TTC549 (cell line): Measurements from ENCODE around the gene LILRB3.
"Not testable (repeated sequence)": the region's sequence is repeated elsewhere in the genome, so short reads cannot be mapped to it uniquely, and the experiment has no call there.

Experiments used
- FAIRE-seq: peaks from 2 replicates; lab custom pipeline; 2012; peaks lifted over from hg19 to GRCh38; lab: Jason Lieb, UNC

LILRB3 gene

DNA sequence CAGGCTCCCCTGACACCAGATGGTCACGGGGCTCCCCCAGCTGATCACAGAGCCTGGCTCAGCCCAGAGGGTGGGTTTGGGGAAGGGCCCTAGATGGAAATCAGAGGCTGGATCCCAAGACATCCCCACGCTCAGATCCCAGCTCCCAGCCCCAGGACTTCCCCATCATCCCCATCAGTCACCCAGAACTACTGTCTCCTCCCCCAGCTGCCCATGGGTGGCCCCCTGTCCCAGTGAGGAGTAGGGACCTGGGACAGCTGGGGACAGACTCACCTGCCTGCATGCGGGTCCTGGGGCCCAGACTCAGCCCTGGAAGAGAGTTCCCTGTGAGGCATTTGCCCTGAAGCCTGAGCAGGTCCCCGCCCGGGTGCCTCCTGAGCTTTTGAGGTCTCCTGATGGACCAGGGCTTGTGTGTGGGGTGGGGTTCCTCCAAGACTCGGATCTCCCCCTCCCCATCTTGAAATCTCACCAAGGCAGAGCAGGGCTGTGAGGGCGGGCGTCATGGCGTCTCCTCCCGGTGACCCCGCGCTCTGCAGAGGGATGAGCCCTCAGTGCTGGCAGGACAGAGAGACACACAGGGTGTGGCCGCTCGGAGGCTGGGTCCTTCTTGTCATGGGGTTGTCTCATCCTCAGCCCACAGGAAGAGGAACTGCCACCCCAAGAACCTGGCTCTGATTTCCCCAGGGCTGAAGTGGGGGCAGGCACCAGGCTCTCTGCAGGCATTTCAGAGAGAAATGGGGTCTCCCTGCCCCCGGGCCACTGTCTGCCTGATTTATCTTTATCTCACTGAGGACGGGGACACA is at the start of gene LILRB3:
LILRB3 (minus strand) TSS at position 534 of the 803 bp plus-strand sequence; CDS start at position 503, 31 bp downstream.
- not testable (repeated sequence) for FAIRE-seq

- FAIRE-seq = not testable (repeated sequence)
Measured at GRCh38 chr19:54272181-54272580, 49.4 kb upstream of the LILRB3 start.

DNA sequence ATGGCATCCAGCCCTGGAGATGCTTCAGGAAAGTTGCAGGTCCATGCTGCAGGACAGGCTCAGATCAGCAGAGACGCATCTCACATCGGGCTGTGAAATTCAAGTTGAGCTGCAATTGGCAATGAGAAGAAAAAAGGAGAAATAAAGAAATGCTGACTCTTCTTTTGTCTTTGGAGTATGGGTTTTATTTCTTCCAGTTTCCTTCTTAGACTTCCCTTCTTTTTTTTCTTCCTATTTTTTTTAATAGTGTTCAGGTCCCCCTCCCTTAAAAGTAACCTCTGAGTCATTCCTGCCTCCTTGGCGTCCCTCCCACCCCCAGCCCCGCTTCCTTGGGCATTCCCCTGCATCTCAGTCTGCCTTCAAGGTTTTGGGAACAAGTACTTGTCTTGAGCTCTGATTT is 48.8 kb upstream of the LILRB3 start:
- not testable (repeated sequence) for FAIRE-seq

GRCh38 chr19:54271106-54271505 is 48.3 kb upstream of the LILRB3 start:
- no peak for FAIRE-seq

DNA sequence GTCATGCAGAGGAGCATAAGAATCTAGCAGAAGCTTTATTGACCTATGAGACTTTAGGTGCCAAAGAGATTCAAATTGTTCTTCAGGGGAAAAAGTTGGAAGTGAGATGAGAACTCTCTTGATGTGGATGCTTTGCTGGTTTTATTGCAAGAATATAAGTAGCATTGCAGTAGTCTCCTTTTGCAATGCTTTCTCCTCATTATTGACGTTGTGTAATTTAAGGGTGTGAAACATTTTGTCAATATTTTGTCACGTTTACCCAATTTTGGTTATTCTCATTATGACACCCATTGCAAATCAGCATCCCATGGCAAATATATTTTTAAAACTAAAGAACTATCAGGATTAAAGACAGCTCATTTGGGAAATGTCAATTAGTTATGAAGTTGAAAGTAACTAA is 46.1 kb upstream of the LILRB3 start:
- FAIRE-seq = no peak

GRCh38 chr19:54266133-54266532 is 43.3 kb upstream of the LILRB3 start:
- no peak for FAIRE-seq

DNA sequence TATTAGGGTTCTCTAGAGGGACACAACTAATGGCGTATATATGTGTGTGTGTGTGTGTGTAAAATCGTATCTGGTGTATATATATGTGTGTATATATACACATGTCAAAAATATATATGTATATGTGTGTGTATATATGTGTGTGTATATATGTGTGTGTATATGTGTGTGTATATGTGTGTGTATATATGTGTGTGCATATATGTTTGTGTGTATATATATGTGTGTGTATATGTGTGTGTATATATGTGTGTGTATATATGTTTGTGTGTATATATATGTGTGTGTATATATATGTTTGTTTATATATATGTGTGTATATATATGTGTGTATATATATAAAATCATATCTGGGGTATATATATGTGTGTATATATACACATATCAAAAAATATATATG is 39.7 kb upstream of the LILRB3 start:
- FAIRE-seq = no peak

DNA sequence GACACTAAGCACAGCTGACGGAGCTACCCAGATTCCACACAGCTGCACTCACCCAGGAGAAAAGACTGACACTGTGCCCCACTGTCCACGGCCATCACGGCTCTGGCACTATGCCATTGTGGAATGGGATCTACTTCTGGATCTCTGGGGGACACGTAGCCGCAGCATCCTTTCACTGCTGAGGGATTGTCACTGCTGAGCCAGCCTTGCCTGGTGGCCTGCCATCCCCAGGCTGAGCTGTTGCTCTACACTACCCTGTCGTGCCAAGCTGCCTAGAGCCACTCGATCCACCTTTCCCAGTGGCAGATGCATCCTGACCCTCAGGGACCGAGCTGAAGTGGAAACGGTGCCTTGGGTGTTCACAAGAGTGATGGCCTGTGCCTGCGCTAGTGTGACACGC is 39.3 kb upstream of the LILRB3 start:
- no peak for FAIRE-seq

DNA sequence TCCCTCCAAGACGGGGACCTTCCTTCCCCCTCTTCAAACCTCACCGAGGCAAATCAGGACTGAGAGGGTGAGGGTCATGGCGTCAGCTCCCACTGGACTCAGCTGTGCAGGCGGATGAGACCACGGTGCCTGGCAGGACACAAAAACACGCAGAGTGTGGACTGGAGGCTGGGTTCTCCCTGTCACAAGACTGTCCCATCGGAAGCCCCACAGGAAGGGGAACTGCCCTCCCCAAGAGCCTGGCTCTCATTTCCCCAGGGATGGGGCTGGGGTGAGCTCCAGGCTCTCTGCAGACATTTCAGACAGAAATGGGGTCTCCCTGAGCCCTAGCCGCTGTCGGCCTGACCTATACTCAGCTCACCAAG is 34.3 kb upstream of the LILRB3 start, which contains the start of gene LILRB5:
LILRB5 (minus strand) TSS at position 158 of the 365 bp plus-strand sequence; CDS start at position 78, 80 bp downstream.
- FAIRE-seq = no peak

DNA sequence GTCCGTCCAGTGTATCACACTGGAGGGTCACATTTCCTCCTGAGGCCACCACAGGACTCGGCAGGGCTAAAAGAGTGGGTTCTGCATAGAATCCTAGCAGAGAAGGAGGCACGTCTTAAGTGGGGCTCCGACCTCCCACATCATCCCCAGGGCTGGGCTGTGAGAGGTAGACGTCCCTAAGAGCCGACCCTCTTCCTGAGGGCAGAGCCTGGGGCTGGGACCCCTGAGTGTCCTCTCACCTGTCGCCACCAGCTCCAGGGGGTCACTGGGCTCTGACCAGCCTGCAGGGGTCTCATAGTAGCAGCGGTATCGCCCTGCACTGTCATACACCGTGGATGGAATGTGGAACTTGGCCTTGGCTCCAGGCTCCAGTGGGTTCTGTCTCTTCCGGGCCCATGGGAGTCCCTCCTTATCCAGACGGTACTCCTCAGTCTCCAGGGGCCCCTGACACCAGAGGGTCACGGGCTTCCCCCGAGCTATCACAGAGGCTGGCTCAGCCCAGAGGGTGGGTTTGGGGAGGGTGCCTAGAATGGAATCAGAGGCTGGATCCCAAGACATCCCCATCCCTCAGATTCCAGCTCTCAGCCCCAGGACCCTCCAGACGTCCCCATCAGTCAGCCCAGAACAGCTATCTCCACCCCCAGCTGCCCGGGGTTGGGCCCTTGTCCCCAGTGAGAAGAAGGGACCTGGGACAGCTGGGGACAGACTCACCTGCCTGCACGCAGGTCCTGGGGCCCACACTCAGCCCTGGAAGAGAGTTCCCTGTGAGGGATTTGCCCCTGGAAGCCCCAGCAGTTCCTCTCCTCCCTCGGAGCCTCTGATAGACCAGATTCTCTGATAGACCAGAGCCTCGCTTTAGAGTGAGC is 33.7 kb upstream of the LILRB3 start:
- no peak for FAIRE-seq

- FAIRE-seq = no peak
Measured at GRCh38 chr19:54255105-54255775, 32.4 kb upstream of the LILRB3 start.

DNA sequence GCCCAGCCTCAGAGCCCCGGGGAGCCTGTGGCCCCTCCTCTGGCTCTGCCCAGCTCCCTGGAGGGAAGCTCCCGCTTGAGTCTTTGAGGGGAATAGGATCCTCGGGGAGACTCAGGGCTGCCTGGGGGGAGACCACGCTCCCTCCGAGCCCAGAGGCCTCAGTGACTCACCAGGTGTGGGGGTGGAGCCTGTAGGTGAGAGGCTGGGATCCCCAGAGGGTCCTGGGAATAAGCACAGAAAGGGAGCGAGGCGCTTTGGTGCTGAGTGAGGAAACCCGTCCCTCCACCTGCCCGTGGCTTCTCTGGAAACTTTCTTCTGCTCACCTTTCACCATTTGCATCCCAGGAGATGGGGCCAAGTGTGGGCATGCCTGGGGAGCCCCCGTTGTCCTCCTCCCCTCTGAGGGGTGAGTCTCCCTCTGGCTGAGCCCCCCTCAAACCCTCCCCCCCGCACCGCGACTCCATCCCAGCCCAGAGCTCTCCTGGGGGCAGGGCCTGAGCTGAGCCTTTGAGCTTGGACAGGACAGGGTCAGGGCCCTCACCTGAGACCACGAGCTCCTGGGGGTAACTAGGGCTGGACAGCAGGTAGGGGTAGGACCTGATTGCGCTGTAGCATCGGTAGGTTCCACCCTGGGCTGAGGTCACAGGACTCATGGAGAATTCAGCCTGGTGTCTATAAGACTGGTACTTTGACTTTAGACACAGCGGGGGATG is 31.5 kb upstream of the LILRB3 start:
- no peak for FAIRE-seq

- no peak for FAIRE-seq
Measured at GRCh38 chr19:54253331-54254194, 30.8 kb upstream of the LILRB3 start.

DNA sequence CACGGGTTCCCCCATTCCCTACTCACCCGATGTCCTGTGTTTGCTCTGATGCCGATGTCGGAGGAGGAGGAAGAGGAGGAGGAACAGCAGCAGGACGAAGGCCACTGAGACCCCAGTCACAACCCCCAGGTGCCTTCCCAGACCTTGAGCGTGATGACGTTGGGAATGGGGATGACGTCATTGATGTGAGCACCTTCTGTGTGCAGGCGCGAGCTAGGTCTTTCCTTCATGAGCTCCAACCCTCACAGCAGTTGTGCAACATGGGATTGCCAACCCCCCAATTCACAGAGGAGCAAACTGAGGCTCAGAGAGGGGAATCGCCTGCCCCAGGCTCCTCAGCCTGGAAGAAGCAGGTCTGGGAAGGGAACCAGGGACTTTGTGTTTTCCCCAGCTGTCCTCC is 30.0 kb upstream of the LILRB3 start:
- FAIRE-seq = no peak

DNA sequence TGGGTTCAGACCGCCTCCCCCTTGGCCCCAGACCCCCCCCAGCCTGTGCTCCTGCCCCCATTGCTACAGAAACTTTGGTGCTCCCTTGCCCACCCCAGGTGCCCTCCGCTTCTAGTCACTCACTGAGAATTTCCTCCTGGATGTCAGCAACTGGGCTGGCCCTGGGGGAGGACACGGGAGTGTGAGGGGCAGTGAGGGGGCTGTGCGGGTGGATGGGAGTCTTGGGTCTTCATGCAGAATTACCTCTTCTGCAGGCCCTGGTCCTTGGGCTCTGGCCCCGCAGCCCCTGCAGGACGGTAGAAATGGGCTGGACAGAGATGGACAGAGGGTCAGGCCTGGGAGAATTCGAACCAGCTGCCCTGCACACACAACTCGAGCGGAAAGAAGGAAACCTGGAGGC is 29.4 kb upstream of the LILRB3 start:
- FAIRE-seq = no peak

DNA sequence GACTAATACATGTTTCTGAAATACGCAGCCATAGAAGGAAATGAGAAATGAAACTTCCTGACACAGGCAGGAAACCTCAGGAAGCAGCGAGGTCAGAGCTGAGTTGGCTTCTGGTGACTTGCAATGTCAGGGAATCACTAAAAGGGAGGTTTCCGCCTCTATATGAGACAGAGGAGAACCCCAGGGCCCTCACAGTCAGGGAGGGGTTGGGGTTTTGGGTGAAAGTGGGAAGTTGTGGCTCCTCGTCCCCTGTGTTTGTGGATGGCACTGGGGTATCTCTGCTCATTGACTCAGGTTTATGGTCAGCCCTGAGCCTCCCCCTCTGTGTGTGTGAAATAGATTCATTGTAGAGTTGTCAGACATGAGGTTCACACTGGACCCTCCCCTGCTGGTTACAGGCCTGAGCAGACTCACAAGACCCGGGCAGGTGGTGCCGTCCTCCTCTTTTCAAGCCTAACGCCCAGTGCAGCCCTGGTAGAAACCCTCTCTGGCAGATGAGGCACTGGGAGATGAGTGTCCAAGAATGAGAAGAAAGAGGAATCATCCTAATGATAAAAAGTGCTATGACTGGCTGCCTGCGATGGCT is 25.3 kb upstream of the LILRB3 start:
- FAIRE-seq = no peak

- no peak for FAIRE-seq
Measured at GRCh38 chr19:54247106-54247930, 24.5 kb upstream of the LILRB3 start.

DNA sequence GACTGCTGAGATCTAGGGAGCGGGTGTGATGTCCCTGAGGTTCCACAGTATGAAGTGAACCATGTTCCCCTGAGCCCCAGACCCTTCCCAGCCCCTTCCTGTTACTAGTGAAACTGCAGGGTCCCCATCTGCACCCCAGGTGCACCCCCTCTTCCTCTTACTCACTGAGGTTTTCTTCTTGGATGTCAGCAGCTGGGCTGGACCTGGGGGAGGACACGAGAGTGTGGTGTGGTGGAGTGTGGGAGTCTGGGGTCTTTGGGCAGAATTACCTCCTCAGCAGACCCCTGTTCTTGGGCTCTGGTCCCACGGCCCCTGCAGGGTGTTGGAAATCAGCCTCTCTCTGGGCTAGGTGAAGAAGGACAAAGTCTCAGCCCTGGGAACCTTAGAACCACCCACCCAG is 23.1 kb upstream of the LILRB3 start:
- FAIRE-seq = no peak

GRCh38 chr19:54243809-54244208 is 21.0 kb upstream of the LILRB3 start:
- not testable (repeated sequence) for FAIRE-seq

- not testable (repeated sequence) for FAIRE-seq
Measured at GRCh38 chr19:54242646-54243045, 19.8 kb upstream of the LILRB3 start, which contains the start of gene LILRA6. Gene LILRA6 (minus strand): TSS chr19:54242790.
